ENCODE measurements around the gene ZNF853.
"Not testable (repeated sequence)": the region's sequence is repeated elsewhere in the genome, so short reads cannot be mapped to it uniquely, and the experiment has no call there.

The ZNF853 gene

GRCh38 chr7:6630007-6630849, 14.8 kb downstream of the ZNF853 start:
- no peak overlapping the region for H3K4me3 ChIP-seq (ENCODE audit: low read length)
- DNase-seq (ENCODE audit: low read depth, low spot score): no peak

- DNase-seq (ENCODE audit: low read depth, low spot score): no peak
- H3K4me3 ChIP-seq (ENCODE audit: low read length): no peak overlapping the region
Measured at GRCh38 chr7:6631605-6632004, 16.2 kb downstream of the ZNF853 start.

- no peak for DNase-seq (ENCODE audit: low read depth, low spot score)
- H3K4me3 ChIP-seq (ENCODE audit: low read length): no peak overlapping the region
Measured at GRCh38 chr7:6634021-6634420, 18.6 kb downstream of the ZNF853 start.

- not testable (repeated sequence) for DNase-seq (ENCODE audit: low read depth, low spot score); H3K4me3 ChIP-seq (ENCODE audit: low read length)
Measured at GRCh38 chr7:6634971-6635370, 19.6 kb downstream of the ZNF853 start.

GRCh38 chr7:6636741-6637543, 21.5 kb downstream of the ZNF853 start, which contains the start of gene ZNF316:
Gene ZNF316 (plus strand): TSS chr7:6637318. CDS start chr7:6642410, 5,092 bp downstream.
- no peak for DNase-seq (ENCODE audit: low read depth, low spot score)
- H3K4me3 ChIP-seq (ENCODE audit: low read length): peak within 1 kb of the TSS; percentile 76

- H3K4me3 ChIP-seq (ENCODE audit: low read length): peak overlapping the region; percentile 76
- peak; percentile 45 for DNase-seq (ENCODE audit: low read depth, low spot score)
Measured at GRCh38 chr7:6637544-6638229, 22.3 kb downstream of the ZNF853 start.

- H3K4me3 ChIP-seq (ENCODE audit: low read length): no peak overlapping the region
- no peak for DNase-seq (ENCODE audit: low read depth, low spot score)
Measured at GRCh38 chr7:6639032-6639431, 23.6 kb downstream of the ZNF853 start.

GRCh38 chr7:6639627-6640026, 24.2 kb downstream of the ZNF853 start:
- H3K4me3 ChIP-seq (ENCODE audit: low read length): no peak overlapping the region
- no peak for DNase-seq (ENCODE audit: low read depth, low spot score)

- H3K4me3 ChIP-seq (ENCODE audit: low read length): no peak overlapping the region
- DNase-seq (ENCODE audit: low read depth, low spot score): no peak
Measured at GRCh38 chr7:6640246-6640721, 24.9 kb downstream of the ZNF853 start.

- no peak for DNase-seq (ENCODE audit: low read depth, low spot score)
- H3K4me3 ChIP-seq (ENCODE audit: low read length): no peak overlapping the region
Measured at GRCh38 chr7:6641305-6642035, 26.1 kb downstream of the ZNF853 start.

- H3K4me3 ChIP-seq (ENCODE audit: low read length): no peak overlapping the region
- no peak for DNase-seq (ENCODE audit: low read depth, low spot score)
Measured at GRCh38 chr7:6642239-6642839, 26.9 kb downstream of the ZNF853 start.

- no peak for DNase-seq (ENCODE audit: low read depth, low spot score)
- H3K4me3 ChIP-seq (ENCODE audit: low read length): no peak overlapping the region
Measured at GRCh38 chr7:6642861-6643640, 27.6 kb downstream of the ZNF853 start.

GRCh38 chr7:6643915-6644625, 28.7 kb downstream of the ZNF853 start:
- DNase-seq (ENCODE audit: low read depth, low spot score): no peak
- no peak overlapping the region for H3K4me3 ChIP-seq (ENCODE audit: low read length)

GRCh38 chr7:6644728-6645127, 29.3 kb downstream of the ZNF853 start:
- no peak overlapping the region for H3K4me3 ChIP-seq (ENCODE audit: low read length)
- DNase-seq (ENCODE audit: low read depth, low spot score): no peak

GRCh38 chr7:6646465-6646864, 31.1 kb downstream of the ZNF853 start:
- no peak overlapping the region for H3K4me3 ChIP-seq (ENCODE audit: low read length)
- DNase-seq (ENCODE audit: low read depth, low spot score): no peak

GRCh38 chr7:6647080-6647479, 31.7 kb downstream of the ZNF853 start:
- H3K4me3 ChIP-seq (ENCODE audit: low read length): no peak overlapping the region
- DNase-seq (ENCODE audit: low read depth, low spot score): no peak

GRCh38 chr7:6647541-6647940, 32.1 kb downstream of the ZNF853 start:
- no peak for DNase-seq (ENCODE audit: low read depth, low spot score)
- H3K4me3 ChIP-seq (ENCODE audit: low read length): no peak overlapping the region

Measured in Jurkat, Clone E6-1 (cell line).